CD4-positive, alpha-beta T cell treated with Interleukin-4 for 4 hours (primary cell): Measurements from ENCODE around the gene CAMSAP2.

Experiments
- DNase-seq: peaks from one replicate; pipeline ENCODE4 v3.0.0-alpha.2; 2020

Gene CAMSAP2

DNA sequence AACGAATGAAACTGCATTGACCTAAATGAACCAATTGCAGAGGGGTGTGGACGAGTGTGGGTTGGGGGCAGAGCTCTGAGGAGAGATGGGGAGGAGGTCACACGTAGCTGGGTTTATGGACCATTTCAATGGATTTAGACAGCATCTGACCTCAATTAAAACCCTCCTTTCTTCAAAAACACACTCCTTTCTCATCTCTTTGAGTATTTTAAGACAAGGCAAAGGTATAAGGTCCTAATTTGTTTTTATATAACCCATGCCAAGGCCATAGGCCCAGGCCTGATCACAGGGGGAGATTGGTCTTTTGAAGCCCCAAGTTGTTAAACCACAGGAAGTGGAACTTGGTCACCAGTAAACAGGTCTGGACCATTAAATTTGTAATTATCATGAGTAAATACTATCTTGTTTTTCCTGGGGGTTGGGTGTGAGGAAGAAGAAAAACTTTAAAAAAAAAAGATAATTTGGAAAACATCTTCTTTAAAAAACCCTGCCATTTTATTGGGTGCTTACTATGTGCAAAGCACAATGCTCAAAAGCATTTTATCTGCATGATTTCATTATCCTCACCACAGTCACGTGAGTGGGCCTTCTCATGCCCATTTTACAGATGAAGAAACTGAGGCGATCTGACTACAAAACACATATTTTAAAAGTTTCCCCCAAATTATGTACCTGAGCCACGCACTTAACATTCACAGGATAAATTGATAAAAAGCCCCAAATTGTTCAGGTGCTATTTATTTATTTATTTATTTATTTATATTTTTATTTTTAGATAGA is 147.1 kb downstream of the CAMSAP2 start:
- DNase-seq: no peak

DNA sequence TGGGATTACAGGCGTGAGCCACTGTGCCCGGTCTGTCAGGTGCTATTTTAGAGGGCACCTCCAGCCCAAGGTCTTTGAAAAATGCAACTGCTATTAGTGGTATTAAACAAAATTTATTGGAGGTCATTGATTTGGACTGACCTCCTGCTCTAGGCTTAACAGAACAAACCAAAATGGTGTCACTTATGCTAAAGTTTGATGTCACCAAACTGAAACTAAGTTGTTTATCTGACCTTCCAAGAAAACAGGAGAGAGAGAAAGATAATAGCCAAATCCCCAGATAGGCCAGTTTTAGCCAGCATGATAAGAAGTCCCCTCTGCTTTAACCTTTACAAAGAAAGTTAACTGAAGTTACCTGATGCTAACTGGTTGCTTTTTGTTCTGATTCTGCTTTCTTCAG is 147.9 kb downstream of the CAMSAP2 start:
- no peak for DNase-seq

DNA sequence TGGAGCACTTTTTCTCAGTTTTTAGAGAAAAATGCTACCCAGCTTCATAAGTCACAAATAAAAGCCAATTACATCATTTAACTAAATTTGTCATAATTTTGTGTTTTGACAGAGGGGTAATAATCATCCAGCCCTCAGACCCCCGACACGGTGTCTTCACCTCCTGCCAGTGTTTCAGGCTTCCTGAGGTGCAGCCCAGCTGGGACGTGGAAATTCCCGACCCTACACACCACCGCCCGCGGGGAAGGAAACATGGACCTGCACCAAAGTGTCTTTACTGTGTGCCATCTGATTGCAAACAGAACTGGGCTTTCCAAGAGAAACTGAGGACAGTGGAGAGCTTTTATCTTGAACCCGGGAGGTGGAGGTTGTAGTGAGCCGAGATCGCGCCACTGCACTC is 148.3 kb downstream of the CAMSAP2 start:
- DNase-seq: no peak

DNA sequence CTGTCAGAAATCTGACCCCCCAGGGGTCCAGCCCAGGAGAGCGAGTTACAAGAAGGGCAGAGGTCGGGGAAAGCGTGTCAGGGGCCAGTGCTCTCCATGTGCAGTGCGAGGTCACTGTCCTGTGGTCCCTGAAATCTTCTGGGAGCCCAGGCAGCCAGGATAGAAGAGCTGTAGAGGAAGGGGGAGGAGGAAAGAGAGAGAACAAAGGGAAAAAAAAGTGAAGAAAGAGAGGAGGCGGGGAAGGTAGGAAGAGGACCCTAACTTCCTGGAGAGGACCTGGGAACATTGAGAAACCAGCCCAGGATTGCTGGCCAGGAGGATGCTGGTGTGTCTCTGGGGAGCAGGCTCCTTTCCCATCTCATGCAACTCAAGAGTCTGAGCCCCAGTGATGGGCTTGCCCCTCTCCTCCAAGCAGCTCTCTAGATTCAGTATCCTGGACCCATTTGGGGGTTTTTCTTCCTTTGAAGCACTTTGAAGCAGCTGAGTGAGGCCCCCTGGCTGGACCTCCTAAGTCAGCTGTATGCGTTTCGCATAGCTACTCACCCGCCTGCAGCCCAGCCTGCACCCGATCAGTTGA is 149.2 kb downstream of the CAMSAP2 start:
- DNase-seq: no peak

DNA sequence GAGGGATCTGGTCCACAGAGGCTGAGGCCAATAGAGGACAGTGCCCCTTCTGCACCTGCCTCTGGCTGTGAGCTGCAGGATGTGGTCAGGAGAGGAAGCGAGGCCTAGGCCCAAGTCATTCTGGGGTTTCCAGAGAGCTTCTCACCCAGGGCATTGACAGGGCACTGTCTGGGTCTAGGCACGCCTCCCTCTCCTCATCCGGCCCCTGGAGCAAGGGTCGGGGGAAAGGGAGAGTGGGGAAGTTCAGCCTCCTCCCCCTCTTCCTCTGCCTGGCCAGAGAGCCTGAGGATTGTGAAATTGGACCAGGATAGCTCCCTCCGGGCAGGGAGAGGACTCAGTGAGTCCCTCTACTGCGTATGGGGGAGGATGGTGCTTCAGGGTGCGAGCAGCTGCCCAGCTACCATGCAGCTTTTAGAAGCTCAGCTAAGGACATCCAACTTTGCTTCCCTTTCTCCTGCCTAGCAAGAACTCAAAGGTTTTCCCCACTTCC is 149.7 kb downstream of the CAMSAP2 start:
- peak; percentile 69 for DNase-seq

DNA sequence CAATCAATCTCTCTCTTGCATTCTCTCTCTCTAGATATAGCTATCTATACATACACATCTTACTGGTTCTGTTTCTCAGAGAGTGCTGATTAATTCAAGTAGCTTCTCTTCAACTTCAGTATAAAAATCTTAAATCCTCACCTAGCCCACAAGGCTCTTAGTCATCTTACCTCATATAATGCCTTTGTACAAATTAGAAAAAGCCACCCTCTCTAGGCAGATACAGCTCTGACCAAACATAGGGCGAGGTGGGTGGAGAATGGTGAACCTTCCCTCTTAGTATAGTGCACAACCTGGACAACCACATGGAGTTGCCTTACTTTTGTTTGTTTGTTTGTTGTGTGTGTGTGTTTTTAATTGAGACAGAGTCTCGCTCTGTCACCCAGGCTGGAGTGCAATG is 150.9 kb downstream of the CAMSAP2 start:
- peak; percentile 52 for DNase-seq

DNA sequence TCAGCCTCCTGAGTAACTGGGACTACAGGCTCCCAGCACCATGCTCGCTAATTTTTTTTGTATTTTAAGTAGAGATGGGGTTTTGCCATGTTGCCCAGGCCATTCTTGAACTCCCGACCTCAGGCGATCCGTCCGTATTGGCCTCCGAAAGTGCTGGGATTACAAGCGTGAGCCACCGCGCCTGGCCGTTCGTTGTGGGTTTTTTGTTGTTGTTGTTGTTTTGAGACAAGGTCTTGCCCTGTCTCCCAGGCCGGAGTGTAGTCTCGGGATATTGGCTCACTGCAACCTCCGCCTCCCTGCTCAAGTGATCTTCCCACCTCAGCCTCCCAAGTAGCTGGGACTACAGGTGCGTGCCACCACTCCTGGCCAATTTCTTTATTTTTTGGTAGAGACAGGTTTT is 151.3 kb downstream of the CAMSAP2 start:
- no peak for DNase-seq

DNA sequence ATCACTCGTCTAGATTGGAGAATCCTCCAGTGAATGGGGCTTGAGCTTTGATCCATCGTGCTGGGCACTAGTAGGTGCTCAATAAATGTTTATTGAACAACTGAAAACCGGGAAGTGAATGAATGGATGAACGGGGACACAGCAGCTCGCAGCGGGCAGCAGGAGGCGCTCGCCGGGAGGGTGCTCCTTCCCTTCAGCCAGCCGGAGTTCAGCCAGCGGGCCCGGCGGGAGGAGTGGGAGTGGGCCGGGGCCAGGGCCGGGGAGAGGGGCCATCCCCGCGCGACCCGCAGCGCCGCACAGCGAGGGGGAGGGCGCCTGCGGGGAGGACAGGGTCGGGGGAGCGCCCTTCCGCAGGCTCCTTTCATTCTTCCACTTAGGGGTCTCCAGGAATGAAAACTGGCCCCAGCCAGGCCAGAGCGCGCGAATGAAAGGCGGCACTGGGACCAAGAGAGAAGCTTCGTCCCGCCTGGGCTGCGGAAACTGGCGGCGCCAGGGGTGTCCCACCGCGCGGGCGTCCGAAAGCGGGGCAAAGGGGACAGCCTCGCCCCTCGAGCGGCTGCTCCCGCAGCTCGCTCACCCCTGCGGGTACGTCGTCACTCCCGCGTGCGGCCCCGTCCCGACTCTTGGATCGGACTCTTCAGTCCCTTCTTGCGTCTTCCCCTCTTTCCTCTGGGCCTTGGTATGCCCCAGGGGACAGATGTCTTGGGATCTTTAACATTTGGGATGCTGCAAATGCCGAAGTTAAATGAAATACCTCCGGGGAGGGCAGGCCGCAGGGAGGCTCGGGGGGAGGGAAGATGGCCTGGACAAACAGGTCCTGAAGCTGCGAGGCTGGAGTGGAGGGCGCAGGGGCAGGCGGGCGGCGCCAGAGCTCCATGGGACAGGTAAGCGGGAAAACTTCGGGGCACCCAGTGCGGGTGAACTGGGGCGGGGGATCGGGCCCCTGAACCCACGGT is 152.4 kb downstream of the CAMSAP2 start:
- no peak for DNase-seq

DNA sequence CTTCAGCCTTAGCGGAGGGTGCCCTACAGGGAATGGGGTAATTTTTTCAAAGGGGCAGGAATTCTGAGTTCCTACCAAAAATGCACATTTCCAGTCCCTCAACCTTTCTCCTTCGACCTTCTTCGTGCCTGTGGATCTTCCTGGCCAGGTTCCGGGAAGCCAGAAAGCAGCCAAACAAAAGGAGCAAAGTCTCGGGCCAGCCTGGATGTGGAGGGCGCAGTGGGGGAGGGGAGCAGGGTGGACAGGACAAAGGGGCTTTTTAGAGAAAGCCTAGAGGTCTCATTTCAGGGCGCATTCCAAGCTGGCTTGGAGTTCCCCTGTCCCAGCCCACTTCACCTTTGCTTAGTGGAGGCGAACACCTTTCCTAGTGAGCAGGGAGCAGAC is 153.1 kb downstream of the CAMSAP2 start:
- DNase-seq: no peak

DNA sequence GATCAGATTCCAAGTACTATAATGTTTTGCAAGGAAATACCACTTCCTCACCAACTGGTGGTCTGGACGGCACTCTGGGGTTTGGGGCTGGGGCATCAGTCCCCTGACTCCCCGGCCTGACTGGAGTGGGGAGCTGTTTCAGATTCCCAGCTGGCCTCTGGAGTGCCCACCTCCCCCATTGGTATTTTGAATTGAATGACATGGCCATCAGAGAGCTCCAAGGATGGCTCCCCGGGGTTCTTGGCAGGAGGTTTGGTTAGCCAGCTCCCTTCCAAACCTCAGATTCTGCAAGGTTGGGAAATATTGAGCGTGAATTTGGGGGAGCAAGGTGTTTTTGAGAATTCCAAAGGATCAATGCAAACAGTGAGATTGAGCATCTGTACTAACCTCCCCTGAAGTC is 153.9 kb downstream of the CAMSAP2 start:
- DNase-seq: no peak

DNA sequence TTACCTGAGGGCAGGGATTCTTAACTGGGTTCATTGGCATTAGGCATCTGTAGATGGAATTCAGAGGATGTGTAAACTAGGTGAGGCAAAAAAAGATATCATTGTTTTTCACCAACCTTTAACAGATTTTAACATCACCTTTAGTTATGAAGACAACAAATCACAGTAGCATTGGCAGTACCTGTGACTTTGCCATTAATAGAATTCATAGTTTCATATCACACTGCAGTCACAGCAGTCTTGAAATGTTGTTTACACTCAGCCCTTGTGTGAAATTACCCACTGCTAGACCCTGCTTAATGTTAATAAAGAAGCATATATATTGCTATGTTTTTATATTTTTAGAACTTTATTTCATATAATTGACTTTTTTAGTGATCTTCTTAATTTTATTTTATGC is 154.3 kb downstream of the CAMSAP2 start:
- no peak for DNase-seq

DNA sequence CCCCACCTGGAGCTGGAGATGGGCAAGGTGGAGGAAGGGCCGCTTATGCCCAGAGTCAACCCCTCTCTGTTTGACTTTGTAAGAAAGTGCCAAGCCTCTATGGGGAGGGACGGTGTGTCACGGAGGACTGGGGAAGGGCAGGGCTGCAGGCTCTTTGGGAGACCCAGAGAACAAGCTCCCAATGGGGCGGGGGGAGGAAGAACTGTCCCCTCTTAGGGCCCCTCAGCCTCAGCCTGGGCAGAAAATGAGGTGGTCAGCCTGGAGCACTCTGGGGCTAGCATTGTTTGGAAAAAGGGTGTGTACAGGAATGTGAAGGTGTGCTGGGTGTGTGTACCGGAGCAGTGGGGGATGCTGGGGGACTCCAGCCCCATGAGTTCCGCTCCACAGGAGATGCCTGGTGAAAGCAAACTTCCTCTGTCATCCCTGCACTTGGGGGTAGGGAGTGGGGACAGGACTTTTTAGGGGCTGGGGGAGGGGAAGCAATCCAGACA is 154.8 kb downstream of the CAMSAP2 start:
- no peak for DNase-seq

DNA sequence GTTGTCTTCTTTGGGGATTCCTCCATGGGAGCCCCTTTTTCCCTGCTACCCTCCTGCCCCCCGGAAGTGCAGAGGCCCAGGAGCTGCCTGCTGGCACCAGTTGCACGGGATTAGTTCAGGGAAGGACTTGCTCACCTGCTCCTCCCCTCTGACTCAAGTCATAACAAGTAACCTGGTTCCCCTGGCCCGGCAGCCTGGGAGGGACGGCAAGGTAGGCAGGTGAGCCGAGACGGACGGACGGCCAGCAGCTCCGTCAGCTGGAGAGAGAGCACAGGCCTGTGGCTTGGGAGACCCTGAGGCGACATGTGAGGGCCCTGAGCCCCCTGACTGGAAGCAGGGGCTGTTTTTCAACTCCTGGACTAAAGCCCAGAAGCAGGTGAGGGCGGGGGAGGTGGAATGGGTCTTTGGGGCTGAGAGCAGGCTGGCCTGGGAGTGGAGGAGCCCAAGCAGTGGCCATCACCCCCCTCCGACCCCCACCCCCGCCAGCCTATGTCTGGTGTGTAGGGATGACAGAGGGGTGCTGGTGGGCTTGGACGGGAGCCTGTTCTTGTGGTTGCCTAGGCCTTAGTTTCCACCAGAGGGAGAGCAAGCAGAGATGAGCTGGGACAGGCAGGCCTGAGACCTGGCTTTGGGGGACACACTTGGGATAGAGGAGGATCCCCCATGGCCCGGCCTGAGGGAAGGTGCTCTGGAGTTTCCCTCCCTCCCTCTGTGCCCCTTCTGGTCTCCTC is 156.2 kb downstream of the CAMSAP2 start, which contains the start of gene INAVA:
INAVA (plus strand) TSS at position 189 of the 731 bp plus-strand sequence. CDS start 3,501 bp downstream, outside the sequence.
- no peak for DNase-seq

DNA sequence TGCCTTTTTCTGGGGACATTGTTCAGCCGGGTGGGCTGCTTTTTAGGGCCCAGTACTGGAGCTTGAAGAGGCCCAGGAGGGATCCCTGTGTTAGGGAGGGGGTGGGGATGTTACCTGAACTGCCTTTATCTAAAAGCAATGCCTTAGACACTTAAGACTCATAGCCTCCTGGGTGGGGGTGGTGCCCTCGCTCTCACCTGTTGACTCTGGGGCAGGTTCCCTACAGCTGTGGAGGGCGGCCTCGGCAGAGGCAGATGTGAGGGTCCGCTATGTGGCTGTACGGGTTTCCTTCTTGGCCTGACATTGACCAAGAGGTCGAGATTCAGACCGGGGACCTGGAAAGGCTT is 156.7 kb downstream of the CAMSAP2 start:
- DNase-seq: no peak

DNA sequence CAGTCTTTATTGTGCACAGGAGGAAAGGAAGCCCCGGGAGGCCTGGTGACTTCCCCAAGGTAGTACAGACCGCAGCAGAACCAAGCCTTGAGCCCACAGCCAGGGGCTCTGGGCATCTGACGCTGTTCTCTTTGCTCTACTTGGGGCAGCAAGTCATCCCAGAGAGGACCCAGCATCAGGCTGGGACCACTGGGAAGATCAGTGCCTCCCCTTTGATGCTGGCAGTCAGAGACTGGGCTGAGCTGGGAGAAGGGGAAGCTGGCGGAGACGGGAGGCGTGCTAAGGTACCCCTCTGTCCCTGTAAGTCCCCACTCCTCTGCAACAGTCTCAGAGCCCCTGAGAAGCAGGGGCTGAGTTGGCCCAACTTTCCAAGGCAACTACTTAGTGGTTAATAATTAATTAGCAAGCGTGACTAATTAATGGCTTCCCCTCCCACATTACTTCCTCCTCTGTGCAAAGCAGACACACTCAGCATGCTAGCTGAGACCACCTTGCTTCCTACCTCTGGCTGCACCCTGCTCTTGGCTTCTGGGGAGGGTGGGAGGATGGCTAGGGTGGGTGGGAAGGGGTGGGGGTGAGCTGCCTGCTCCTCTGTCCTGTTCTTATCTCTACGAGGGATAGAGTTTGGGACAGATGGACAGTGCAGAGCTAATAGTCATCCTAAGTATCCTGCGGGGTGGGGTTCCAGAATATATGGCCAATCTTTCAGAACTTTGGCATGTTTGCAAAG is 157.3 kb downstream of the CAMSAP2 start:
- no peak for DNase-seq

DNA sequence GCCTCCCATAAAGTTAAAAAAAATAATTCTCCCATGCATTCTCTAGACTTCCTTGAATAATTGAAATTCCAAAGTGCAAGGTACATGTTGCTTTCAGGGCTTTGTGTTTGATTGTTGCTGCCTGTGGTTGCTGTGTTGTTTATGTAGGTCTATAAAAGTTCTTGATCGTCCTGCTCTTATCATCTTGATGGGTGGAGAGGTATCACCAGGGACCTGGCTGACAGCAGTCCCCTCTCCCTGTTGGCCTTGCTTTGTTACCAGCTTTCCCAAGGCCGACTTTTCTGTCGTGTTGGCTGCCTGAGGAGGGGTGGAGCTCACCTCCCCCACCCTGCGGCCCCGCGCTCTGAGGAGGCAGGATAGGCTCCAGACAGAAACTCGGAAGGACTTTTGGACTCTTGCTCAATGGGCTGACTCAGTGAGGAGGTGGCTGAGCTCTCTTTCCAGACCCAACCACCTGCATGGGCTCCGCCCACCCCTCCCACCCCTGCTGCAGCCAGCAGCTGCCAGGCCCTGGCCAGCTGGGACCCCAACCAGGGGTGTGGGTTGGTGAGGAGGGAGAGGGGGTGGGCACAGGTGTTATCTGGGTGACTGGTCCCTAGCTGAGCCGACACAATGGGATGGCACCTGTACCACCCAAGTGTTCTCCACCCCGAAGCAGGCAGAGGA is 158.0 kb downstream of the CAMSAP2 start:
- DNase-seq: no peak

DNA sequence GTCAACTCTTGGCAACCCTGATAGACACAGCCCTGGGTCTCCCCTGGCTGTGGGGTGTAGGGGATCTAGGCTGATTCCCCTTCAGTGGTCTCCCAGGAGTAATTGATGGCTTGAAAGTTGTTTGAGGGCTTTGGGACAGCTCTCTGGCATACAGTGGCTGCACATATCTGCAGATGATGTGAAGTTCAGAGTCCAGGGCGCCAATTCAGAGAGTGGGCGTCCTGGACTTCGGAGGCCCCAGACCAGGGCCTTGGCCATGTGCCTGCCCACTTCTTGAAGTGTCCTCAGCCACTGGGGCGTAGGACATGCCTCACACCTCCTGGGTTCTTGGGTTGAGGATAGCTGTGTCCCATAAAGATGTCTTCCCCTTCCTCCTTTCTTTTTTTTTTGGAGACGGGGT is 158.6 kb downstream of the CAMSAP2 start:
- DNase-seq: no peak

DNA sequence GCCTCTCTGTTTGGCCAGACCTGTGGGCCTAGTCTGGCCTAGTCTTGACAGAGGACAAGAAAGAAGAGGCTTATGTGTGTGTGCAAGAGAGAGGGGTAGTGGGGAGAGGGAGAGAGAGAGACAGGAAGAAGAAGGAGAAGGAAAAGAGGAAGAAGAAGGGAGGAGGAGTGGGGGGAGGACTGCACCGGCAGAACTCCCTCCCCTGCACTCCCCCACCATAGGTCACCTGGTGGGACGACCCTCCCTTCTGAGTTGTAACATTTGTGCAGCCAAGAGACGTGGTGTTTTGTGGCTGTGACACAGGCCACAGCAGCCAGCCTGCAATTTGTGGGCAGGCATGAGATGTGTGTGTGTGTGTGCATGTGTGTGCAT is 160.3 kb downstream of the CAMSAP2 start:
- DNase-seq: no peak

DNA sequence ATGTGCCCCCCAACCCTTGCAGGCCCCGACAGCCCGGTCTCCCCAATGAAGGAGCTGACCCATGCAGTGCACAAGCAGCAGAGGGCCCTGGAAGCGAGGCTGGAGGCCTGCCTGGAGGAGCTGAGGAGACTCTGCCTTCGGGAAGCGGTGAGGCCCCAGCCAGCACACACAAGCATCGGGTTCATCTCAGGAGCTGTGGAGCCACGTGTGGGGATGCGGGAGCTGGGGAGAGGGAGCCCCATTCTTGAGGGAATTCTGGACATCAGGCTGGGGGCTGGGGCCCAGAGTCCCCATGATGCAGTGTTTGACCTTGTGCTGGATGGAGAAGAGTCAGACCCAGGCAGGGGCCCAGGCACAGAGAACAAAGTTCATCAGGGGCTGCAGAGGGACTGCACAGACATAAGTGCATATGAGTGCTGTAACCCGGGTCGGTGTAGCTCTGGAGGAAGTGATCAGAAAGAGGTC is 160.8 kb downstream of the CAMSAP2 start:
- no peak for DNase-seq

DNA sequence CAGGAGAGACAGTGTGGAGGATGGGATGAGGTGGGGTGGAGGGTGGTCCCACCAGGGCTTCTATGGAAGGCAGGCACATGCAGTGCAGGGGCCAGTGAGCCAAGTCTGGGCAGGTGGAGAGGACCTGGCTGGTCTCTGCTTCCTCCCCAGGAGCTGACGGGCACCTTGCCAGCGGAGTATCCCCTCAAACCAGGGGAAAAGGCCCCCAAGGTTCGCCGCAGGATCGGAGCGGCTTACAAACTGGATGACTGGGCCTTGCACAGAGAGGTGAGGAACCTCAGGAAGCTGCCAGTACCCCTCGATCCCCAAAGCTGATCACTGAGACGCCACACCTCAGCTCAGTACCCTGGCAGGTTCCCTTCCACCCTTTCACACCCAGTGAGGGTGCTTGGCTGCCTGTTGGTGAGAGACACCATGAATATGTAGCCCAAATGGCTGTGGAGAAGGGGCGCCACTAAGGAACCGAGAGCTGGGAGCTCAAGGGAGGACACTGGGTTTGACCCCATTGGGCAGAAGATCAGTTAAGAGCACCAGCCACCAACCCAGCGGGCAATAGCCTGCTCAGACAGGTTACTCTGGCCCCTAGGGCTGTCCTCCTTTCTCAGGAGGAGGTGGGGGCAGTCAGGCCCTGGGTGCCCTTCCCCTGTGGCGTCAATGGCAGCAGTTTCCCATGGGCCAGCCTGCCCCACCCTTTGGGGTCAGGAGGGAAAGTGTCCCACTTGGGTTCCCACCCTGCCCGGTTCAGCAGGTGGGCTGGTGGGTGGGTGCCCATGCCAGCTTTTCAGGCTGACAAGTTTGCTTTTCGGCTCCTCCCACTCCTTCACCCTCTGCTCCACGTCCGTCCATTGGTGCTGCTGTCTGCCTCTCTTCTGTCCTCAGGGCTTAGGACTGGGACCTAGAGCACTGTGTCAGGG is 161.5 kb downstream of the CAMSAP2 start:
- DNase-seq: no peak
